ENCODE results near the gene FOXN1.

The FOXN1 gene

DNA sequence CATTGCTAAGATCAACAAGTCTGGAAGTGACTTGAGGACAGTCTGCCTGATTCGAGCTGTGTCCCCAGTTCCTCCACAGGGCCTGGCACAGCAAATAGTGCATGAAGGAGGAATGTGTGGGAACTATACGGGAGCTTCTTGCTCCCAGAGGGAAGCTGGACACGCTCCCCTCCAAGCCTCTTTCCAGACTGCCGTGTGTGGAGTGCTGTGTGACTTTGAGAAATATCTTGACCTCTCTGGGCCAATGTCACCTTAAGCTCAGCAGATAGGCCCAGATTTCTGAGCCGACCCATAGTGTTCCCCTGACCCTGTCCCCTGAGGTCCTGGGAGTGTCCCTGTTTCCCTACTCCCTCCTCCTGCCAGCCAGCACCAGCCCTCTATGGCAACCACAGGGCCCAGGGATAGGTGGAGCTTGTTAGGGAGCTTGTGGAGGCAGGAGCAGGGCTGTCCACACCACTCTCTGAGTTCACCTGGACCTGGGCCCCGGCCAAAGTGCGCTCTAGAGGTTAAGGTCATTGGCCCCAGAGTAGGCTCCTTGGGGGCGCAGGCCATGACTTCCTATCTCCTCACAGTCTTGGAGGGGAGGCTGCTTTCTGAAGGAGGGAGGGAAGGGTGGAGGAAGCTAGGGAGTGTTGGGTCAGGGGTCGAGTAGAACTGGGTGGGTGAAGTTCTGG is 6.3 kb upstream of the FOXN1 start:
- H3K56ac ChIP-seq (ENCODE audit: low read length) = no peak overlapping the region
- H4K5ac ChIP-seq (ENCODE audit: low read length) = no peak overlapping the region
- no peak overlapping the region for H3K18ac ChIP-seq (ENCODE audit: low read length)
- no peak overlapping the region for H3K27ac ChIP-seq (ENCODE audit: low read depth, low read length)
- H2BK5ac ChIP-seq (ENCODE audit: low read length) = no peak overlapping the region
- H3K4me3 ChIP-seq (ENCODE audit: low read length) = no peak overlapping the region
- H3K79me1 ChIP-seq (ENCODE audit: low read length) = no peaks in the 10 kb centered on the region
- no peak overlapping the region for H2AK5ac ChIP-seq (ENCODE audit: low read length)
- no peak overlapping the region for H3K9ac ChIP-seq (ENCODE audit: low read length)
- DNase-seq = no peak
- H2BK15ac ChIP-seq (replicated peaks; ENCODE audit: low read depth) = no peak overlapping the region
- no peaks in the 10 kb centered on the region for H3K36me3 ChIP-seq (ENCODE audit: control insufficient read depth, insufficient read depth, low read length)
- no peaks in the 10 kb centered on the region for H3K79me2 ChIP-seq (ENCODE audit: control insufficient read depth, insufficient read depth, low read length)
- H3K4me1 ChIP-seq (ENCODE audit: control insufficient read depth, low read depth, low read length) = no peaks in the 10 kb centered on the region
- no peak overlapping the region for H3K23ac ChIP-seq (ENCODE audit: low read length)
- H3K27me3 ChIP-seq (ENCODE audit: insufficient read depth, low read length, poor library complexity) = no peaks in the 10 kb centered on the region
- H4K8ac ChIP-seq (ENCODE audit: low read depth, low read length) = no peak overlapping the region
- no peak overlapping the region for H2BK120ac ChIP-seq (ENCODE audit: low read depth, low read length)
- no peak overlapping the region for H3K4me2 ChIP-seq (ENCODE audit: low read length)
- no CpG with 5 or more reads among the region's 9 CpGs for WGBS (ENCODE audit: extremely low coverage, insufficient coverage, low lambda C conversion rate)
- no peak overlapping the region for H3K4ac ChIP-seq (ENCODE audit: low read depth, low read length)

DNA sequence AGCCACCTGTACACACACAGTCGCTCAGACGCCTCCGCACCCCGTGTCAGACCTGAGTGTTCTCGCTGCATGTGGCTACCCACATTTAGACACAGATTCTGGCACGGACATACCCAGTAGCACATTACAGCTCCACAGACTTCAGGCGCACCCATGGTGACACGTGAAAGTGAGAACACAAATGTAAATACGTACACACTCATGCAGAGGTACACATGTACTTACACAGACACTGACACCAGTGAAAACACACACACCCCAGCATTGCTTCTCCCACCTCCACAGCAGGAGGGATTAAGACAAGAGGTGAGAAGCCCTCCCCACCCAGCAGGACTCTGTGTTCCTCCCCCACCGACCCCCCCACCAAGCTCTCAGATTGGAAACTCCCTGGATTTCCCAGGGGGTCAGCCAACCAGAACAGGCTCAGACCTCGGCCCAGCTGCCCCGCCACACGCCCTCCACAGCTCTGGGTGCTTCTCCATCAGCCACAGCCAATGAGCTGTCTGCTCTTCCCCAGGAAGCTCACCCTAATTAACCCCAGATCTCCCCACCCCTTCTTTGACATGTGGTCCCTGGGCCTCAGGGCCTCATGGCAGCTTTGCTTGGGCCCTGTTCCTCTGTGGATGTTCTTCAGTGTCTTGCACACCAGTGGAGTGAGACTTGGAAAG is 5.3 kb upstream of the FOXN1 start:
- no peak overlapping the region for H3K4me3 ChIP-seq (ENCODE audit: low read length)
- no peak overlapping the region for H4K5ac ChIP-seq (ENCODE audit: low read length)
- H4K8ac ChIP-seq (ENCODE audit: low read depth, low read length) = no peak overlapping the region
- no peak overlapping the region for H3K56ac ChIP-seq (ENCODE audit: low read length)
- no peak overlapping the region for H2AK5ac ChIP-seq (ENCODE audit: low read length)
- H3K23ac ChIP-seq (ENCODE audit: low read length) = no peak overlapping the region
- no peak overlapping the region for H3K18ac ChIP-seq (ENCODE audit: low read length)
- no peaks in the 10 kb centered on the region for H3K79me2 ChIP-seq (ENCODE audit: control insufficient read depth, insufficient read depth, low read length)
- no peaks in the 10 kb centered on the region for H3K79me1 ChIP-seq (ENCODE audit: low read length)
- H2BK15ac ChIP-seq (replicated peaks; ENCODE audit: low read depth) = no peak overlapping the region
- no peak overlapping the region for H2BK120ac ChIP-seq (ENCODE audit: low read depth, low read length)
- H3K4me2 ChIP-seq (ENCODE audit: low read length) = no peak overlapping the region
- no CpG with 5 or more reads among the region's 13 CpGs for WGBS (ENCODE audit: extremely low coverage, insufficient coverage, low lambda C conversion rate)
- H3K27ac ChIP-seq (ENCODE audit: low read depth, low read length) = no peak overlapping the region
- no peaks in the 10 kb centered on the region for H3K27me3 ChIP-seq (ENCODE audit: insufficient read depth, low read length, poor library complexity)
- no peaks in the 10 kb centered on the region for H3K4me1 ChIP-seq (ENCODE audit: control insufficient read depth, low read depth, low read length)
- no peak overlapping the region for H3K9ac ChIP-seq (ENCODE audit: low read length)
- H2BK5ac ChIP-seq (ENCODE audit: low read length) = no peak overlapping the region
- no peaks in the 10 kb centered on the region for H3K36me3 ChIP-seq (ENCODE audit: control insufficient read depth, insufficient read depth, low read length)
- no peak overlapping the region for H3K4ac ChIP-seq (ENCODE audit: low read depth, low read length)
- no peak for DNase-seq

- Histone ChIP-seq H3K23ac (ENCODE audit: low read length) (no peak overlapping the region), H3K27me3 (ENCODE audit: insufficient read depth, low read length, poor library complexity) (no peaks in the 10 kb centered on the region), H3K4me3 (ENCODE audit: low read length) (no peak overlapping the region), H2BK15ac (replicated peaks; ENCODE audit: low read depth) (no peak overlapping the region), H3K9ac (ENCODE audit: low read length) (no peak overlapping the region), H3K36me3 (ENCODE audit: control insufficient read depth, insufficient read depth, low read length) (no peaks in the 10 kb centered on the region), H3K27ac (ENCODE audit: low read depth, low read length) (no peak overlapping the region), H2BK5ac (ENCODE audit: low read length) (no peak overlapping the region), H3K4me1 (ENCODE audit: control insufficient read depth, low read depth, low read length) (no peaks in the 10 kb centered on the region), H2AK5ac (ENCODE audit: low read length) (no peak overlapping the region), H3K79me1 (ENCODE audit: low read length) (no peaks in the 10 kb centered on the region), H3K4me2 (ENCODE audit: low read length) (no peak overlapping the region), H3K4ac (ENCODE audit: low read depth, low read length) (no peak overlapping the region), H2BK120ac (ENCODE audit: low read depth, low read length) (no peak overlapping the region), H4K8ac (ENCODE audit: low read depth, low read length) (no peak overlapping the region), H3K79me2 (ENCODE audit: control insufficient read depth, insufficient read depth, low read length) (no peaks in the 10 kb centered on the region), H3K18ac (ENCODE audit: low read length) (no peak overlapping the region), H4K5ac (ENCODE audit: low read length) (no peak overlapping the region), H3K56ac (ENCODE audit: low read length) (no peak overlapping the region)
- no peak for DNase-seq
- WGBS (ENCODE audit: extremely low coverage, insufficient coverage, low lambda C conversion rate) = no CpG with 5 or more reads among the region's 3 CpGs
Observed at GRCh38 chr17:28501421-28502284, 4.5 kb upstream of the FOXN1 start.

GRCh38 chr17:28503420-28503819 is 2.7 kb upstream of the FOXN1 start:
- H3K4me1 ChIP-seq (ENCODE audit: control insufficient read depth, low read depth, low read length) = no peaks in the 10 kb centered on the region
- H2AK5ac ChIP-seq (ENCODE audit: low read length) = no peak overlapping the region
- H3K27me3 ChIP-seq (ENCODE audit: insufficient read depth, low read length, poor library complexity) = no peaks in the 10 kb centered on the region
- no CpG with 5 or more reads among the region's 3 CpGs for whole genome bisulfite sequencing (ENCODE audit: extremely low coverage, insufficient coverage, low lambda C conversion rate)
- H3K23ac ChIP-seq (ENCODE audit: low read length) = no peak overlapping the region
- no peak overlapping the region for H3K27ac ChIP-seq (ENCODE audit: low read depth, low read length)
- H2BK15ac ChIP-seq (replicated peaks; ENCODE audit: low read depth) = no peak overlapping the region
- no peak overlapping the region for H3K18ac ChIP-seq (ENCODE audit: low read length)
- no peak for DNase-seq
- H3K79me2 ChIP-seq (ENCODE audit: control insufficient read depth, insufficient read depth, low read length) = no peaks in the 10 kb centered on the region
- H4K5ac ChIP-seq (ENCODE audit: low read length) = no peak overlapping the region
- H3K4ac ChIP-seq (ENCODE audit: low read depth, low read length) = no peak overlapping the region
- no peak overlapping the region for H3K4me2 ChIP-seq (ENCODE audit: low read length)
- no peaks in the 10 kb centered on the region for H3K79me1 ChIP-seq (ENCODE audit: low read length)
- H3K9ac ChIP-seq (ENCODE audit: low read length) = no peak overlapping the region
- no peak overlapping the region for H2BK5ac ChIP-seq (ENCODE audit: low read length)
- H3K4me3 ChIP-seq (ENCODE audit: low read length) = no peak overlapping the region
- H2BK120ac ChIP-seq (ENCODE audit: low read depth, low read length) = no peak overlapping the region
- H3K36me3 ChIP-seq (ENCODE audit: control insufficient read depth, insufficient read depth, low read length) = no peaks in the 10 kb centered on the region
- no peak overlapping the region for H4K8ac ChIP-seq (ENCODE audit: low read depth, low read length)
- H3K56ac ChIP-seq (ENCODE audit: low read length) = no peak overlapping the region

DNA sequence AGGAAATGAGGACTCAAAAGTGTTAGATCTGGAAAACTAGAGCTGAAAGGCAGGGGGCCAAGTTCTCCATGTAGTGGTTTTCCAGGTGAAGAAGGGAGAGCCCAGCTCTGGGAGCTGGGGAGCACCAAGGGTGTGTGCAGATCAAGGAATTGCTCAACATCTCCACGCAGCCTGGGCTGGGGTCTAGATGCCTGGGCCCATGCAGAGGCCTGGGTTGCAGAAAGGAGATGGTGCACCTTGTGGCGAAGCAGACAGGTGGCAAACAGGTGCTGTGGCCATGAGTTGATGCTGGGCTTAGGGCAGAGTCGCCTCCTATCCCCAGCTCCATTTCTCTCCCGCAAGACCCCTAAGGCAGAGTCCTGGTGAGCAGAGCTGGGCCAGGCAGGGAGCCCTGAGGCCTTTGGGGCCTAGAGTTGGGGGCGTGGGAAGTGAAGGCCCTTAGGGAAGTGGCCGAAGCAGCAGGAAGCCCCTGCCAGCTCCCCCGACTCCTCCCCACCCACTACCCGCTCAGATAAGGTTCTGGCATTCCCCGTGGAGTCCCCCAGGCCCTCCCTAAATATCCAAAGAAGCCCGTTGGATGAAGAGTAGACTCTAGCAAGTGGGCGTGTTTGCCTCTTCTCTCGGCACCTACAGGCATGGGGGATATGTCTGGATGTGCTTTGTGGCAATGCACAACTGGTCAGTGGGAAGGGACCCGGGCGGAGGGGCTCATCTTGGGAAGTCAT is 777 bp downstream of the FOXN1 start:
- Histone ChIP-seq H3K79me2 (ENCODE audit: control insufficient read depth, insufficient read depth, low read length) (no peaks in the 10 kb centered on the region), H3K56ac (ENCODE audit: low read length) (no peak overlapping the region), H3K9ac (ENCODE audit: low read length) (no peak overlapping the region), H3K4me2 (ENCODE audit: low read length) (no peak overlapping the region), H3K4me1 (ENCODE audit: control insufficient read depth, low read depth, low read length) (no peaks in the 10 kb centered on the region), H3K36me3 (ENCODE audit: control insufficient read depth, insufficient read depth, low read length) (no peaks in the 10 kb centered on the region), H3K23ac (ENCODE audit: low read length) (no peak overlapping the region), H4K5ac (ENCODE audit: low read length) (no peak overlapping the region), H3K79me1 (ENCODE audit: low read length) (no peaks in the 10 kb centered on the region), H2AK5ac (ENCODE audit: low read length) (no peak overlapping the region), H2BK5ac (ENCODE audit: low read length) (no peak overlapping the region), H3K27ac (ENCODE audit: low read depth, low read length) (no peak overlapping the region), H2BK120ac (ENCODE audit: low read depth, low read length) (no peak overlapping the region), H3K27me3 (ENCODE audit: insufficient read depth, low read length, poor library complexity) (no peaks in the 10 kb centered on the region), H2BK15ac (replicated peaks; ENCODE audit: low read depth) (no peak overlapping the region), H4K8ac (ENCODE audit: low read depth, low read length) (no peak overlapping the region), H3K4me3 (ENCODE audit: low read length) (no peak overlapping the region), H3K18ac (ENCODE audit: low read length) (no peak overlapping the region), H3K4ac (ENCODE audit: low read depth, low read length) (no peak overlapping the region)
- WGBS (ENCODE audit: extremely low coverage, insufficient coverage, low lambda C conversion rate) = no CpG with 5 or more reads among the region's 14 CpGs
- DNase-seq = no peak
